Heart left ventricle (tissue), 13 donors: ENCODE data around the gene SLC44A5.

ENCODE experiments used
- CTCF ChIP-seq, 12 donors: fragments of 200-600 bp; sonication (generic) in 4 of 12; IDR thresholded peaks; one replicate each; pipeline versions ENCODE4 v1.5.0 to v1.8.0; 2018 to 2022; ENCODE audit warnings: antibody characterized with exemption in 12 of 12, mild to moderate bottlenecking in 5 of 12
- POLR2A ChIP-seq, 2 donors: fragments of 450-650 bp; IDR thresholded peaks; one replicate each; pipeline ENCODE4 v1.6.1; 2017; ENCODE audit warnings: antibody characterized with exemption in 2 of 2, mild to moderate bottlenecking in 2 of 2, moderate library complexity in 2 of 2
- donor health status: ischemic (EF 13 %, LVEDD 7.1; RV severe dilation, severe dysfunction).
- donor health status: DM: no; HTN: yes; CAD: no.
- donor health status: DM: no; HTN: no; CAD: no.
- donor health status: ischemic (EF 25% LVEDD 6.9; RV normal size, moderate dysfunction).
- donor health status: ischemic (EF 25% LVEDD 5.7; RV mildly dilated, moderate dysfunction).
- donor health status: ischemic (EF 35%, LVEDD 5.7; RV mildly dilated, moderate dysfunction).
- donor health status: nonischemic (EF 11% LVEDD 7.7; RV severe dilation, severe dysfunction).
- donor health status: DM: yes; HTN: yes; CAD: no.
- donor health status: PGD.
- donor health status: ischemic (EF 29% LVEDD 5.4; RV normal size, mild dysfunction).
- donor health status: nonischemic (EF 23%, LVEDD 6.1; RV moderate dilation, normal function).

GRCh38 chr1:75630004-75630594 is 19.2 kb upstream of the SLC44A5 start:
- TF ChIP-seq CTCF (IDR thresholded peaks at IDR 0.05) (no peak), POLR2A (IDR thresholded peaks at IDR 0.05) (no peak)
